Stimulated activated CD8-positive, alpha-beta memory T cell treated with anti-CD3 and anti-CD28 coated beads, Interleukin-4, amount 100 ng/mL, for 4 hours (primary cell): ENCODE measurements around the gene NKD1.
A peak's percentile ranks its signal among the peaks of the same experiment; 100 is the strongest.
"Not testable (repeated sequence)": the region's sequence is repeated elsewhere in the genome, so short reads cannot be mapped to it uniquely, and the experiment has no call there.

Experiments
- DNase-seq, 2 donors: peaks; one replicate each; pipeline ENCODE4 v3.0.0-alpha.2; 2020; ENCODE audit warnings: low read depth in 2 of 2, low spot score in 1 of 2

Gene NKD1, protein sequence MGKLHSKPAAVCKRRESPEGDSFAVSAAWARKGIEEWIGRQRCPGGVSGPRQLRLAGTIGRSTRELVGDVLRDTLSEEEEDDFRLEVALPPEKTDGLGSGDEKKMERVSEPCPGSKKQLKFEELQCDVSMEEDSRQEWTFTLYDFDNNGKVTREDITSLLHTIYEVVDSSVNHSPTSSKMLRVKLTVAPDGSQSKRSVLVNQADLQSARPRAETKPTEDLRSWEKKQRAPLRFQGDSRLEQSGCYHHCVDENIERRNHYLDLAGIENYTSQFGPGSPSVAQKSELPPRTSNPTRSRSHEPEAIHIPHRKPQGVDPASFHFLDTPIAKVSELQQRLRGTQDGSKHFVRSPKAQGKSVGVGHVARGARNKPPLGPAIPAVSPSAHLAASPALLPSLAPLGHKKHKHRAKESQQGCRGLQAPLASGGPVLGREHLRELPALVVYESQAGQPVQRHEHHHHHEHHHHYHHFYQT

DNA sequence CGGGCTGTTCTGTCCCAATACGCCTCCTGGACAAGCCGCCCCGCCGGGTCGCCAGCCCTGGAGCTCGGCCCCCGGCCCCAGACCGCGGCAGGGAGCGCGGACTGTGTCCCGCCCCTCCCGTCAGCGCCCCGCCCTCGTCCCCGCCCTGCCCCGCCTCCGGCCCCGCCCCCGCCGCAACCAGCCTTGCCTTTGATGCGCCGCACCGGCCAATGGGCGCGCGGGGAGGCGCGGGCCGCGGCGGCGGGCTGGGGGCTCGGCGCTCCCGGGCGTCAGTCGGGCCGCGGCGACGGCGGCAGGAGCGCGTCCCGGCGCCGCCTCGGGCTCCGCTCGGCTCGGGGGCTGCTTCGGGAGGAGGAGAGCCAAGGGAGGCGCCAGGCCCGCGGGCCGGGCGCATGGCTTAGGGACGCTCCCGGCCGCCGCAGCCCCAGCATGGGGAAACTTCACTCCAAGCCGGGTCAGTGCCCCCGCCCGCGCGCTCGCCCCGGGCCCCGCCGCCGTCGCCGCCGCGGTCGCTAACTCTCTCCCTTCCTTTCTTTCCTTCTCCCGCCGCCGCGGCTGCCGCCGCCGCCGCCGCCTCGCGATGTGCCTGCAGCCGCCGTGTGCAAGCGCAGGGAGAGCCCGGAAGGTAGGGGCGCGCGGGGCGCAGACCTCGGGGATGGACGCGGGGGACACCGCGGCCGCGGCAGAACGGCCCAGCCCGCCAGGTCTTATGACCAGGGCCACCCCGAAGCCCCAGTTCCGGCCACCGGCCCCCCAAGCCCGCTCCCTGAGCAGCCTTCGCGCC lies at the start of gene NKD1:
NKD1 (plus strand) TSS at position 272 of the 784 bp plus-strand sequence; CDS start at position 430, 158 bp downstream.
- peak; percentile 21 to 50 for DNase-seq

DNA sequence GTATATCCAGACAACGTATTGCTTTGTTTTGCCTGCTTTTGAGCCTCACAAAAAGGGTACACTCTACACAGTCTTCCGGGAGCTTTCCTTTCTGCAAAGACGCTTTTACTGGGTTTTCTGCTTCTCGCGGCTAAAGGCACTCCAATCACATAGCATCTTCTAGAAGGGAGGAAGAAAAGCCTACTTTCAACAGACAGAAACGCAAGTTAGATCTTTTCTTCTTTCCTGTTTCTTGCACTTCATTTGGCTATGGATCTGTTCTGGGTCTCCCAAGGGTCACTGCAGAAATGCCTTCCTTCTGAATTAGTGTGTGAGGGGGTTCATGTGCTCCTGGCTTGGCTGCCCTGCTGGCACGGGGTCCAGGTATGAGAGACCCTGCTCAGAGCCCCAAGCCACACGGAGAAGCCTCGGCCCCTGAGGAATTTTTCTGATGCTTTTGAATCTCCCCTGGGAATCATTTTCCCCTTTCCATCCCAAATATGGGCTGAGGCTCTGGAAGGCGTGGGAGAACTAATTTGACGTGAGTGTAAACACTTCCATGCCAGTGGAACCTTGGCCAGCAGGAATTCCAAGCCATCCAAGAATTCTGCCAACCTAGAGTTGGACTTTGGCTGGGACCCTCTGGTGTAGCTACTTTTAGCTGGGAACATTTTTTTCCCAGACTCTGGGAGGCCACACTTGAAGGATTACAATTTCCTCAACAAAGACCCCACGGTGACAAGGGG lies 49.6 kb upstream of the NKD1 start:
- no peak for DNase-seq

DNA sequence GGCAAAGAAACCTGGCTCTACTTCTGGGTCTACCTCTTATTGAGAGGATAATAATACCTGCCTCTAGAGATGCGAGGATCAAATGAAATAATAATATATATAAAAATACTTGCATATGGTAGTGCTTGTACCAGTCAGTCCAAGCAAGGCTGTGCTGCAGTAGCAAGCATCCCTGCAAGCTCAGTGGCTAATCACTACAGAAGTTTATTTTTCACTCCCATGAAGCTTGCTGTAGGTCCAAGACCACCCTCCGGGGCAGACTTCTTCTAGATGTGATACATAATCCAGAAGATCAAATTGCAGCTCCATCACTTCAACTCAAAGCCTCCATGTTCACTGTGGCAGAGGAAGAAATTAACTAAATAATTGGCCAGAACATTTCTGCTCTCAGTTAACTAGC lies 48.9 kb upstream of the NKD1 start:
- DNase-seq = no peak

DNA sequence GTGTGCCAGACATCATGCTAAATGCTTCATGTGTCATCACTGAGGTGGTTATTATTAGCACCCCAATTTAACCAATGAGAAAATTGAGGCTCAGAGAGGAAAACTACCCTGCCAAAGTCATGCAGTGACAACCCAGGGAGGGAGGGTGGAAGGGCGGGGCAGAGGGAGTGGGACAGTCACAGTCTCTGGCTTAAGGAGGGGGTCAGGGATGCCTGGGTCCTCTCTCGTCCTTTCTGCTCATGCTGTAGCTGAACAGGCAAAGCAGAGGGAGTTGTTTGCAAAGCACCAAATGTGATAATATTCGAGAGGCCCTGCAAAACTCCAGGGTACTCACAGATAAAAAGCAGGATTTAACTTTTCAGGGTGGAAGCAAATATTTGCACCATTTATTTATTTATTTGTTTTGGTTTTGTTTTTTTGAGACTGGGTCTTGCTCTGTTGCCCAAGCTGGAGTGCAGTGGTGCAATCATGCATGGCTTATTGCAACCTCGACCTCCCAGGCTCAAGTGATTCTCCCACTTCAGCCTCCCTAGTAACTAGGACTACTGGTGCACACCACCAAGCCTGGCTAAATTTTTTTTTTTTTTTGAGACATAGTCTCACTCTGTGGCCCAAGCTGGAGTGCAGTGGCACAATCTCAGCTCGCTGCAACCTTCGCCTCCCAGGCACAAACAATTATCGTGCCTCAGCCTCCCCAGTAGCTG lies 47.9 kb upstream of the NKD1 start:
- DNase-seq = no peak

DNA sequence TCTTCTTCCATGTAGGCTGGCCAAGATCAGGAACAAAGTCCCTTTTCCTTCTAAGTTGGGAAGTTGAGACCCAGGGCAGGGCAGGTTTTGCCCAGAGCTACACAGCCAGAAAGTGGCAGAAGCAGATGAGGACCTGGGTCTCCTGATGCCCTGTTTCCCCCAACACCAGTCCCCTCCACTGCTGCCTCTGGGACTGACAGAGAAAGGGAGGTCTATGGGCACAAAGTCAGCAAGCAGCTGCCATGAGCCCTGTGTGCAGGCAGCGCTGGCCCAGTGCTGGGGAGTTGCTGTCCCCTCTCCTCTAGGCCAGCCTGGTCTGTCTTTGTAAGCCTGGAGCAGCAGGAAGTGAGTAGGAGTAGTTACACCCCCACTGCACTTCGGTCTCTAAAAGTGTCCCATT lies 46.9 kb upstream of the NKD1 start:
- no peak for DNase-seq

DNA sequence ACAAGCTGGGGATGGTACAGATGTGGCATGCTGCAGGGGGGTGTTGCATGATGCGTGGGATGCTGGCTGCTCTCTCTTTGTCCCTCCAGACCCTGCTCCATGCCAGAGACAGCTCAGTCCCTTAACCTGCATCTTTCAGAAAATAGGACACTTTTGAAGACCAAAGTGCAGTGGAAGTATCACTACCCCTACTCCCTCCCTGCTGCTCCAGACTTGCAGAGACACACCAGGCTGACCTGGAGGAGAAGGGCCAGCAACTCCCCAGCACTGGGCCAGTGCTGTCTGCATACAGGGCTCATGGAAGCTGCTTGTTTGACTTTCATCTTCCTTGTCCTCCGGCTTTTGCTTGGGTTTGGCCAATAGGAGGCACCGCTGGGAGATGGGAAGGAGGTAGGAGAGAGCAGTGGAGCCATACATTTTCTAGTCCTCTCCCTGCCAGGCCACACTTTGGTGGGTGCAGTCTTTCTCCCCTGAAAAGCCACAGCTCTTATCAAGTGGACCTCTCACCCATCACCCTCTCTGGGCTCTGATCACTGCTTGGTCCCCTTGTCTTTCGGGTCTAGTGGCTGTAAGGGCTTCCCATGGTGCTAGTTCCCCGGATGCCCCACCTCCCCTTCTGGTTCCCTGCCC lies 46.1 kb upstream of the NKD1 start:
- no peak for DNase-seq

DNA sequence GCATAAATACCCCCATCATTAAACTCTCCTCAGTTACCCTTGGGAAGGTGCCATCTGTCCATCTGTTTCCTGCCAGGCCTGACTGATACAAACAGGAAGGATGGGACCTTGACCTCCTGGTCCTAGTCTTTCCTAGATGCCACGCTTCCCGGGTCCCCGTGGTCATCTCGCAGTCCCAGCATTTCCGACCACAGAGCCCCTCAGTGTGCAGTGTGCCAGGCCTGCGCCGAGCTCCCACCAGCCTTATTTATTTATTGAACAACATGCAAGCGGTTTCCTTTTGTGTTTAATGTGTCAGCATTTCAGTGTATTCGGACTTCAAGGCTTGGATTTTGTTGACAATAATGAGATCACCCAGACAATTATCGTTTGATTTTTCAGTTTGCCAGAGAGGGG lies 45.6 kb upstream of the NKD1 start:
- no peak for DNase-seq

DNA sequence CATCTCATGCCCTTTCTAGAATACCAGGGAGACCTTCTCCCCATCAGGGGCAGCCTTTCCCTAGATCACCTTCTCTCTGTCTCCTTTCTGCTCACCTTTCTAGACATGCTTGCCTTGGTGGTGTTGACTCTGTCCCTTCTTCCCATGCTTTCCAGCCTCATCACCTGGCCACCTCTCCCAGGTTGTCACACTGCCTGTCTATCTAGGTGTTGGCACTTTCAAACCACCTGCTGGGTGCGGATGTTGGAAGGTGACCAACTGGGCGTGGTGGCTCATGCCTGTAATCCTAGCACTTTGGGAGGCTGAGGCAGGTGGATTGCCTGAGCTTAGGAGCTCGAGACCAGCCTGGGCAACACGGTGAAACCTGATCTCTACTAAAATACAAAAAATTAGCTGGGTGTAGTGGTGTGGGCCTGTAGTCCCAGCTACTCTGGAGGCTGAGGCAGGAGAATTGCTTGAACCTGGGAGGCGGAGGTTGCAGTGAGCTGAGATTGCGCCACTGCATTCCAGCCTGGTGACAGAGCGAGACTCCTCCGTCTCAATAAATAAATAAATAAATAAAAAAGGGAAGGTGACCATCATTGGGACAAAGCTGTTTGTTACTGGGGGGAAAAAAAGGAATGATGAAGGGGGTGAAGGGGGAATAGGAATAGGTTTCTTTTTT lies 44.2 kb upstream of the NKD1 start:
- DNase-seq = not testable (repeated sequence)

DNA sequence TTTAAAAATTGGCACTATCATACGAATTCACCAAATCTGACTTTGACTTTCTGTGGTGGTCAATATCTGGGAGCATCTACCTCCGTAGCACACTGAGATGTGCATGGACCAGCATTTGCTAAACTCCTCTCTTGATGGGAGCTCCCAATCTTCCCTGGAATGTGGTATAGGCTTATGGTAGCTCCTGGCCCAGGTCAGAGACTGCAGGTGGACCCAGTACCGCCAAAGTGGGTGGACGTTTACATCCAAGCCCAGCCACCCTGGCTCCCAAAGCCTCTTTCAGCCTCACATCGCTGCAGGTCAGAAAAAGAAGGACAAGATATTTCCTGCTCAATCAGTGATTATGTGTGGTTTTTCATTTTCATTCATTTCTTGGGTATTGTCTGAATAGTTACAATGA lies 43.1 kb upstream of the NKD1 start:
- no peak for DNase-seq

DNA sequence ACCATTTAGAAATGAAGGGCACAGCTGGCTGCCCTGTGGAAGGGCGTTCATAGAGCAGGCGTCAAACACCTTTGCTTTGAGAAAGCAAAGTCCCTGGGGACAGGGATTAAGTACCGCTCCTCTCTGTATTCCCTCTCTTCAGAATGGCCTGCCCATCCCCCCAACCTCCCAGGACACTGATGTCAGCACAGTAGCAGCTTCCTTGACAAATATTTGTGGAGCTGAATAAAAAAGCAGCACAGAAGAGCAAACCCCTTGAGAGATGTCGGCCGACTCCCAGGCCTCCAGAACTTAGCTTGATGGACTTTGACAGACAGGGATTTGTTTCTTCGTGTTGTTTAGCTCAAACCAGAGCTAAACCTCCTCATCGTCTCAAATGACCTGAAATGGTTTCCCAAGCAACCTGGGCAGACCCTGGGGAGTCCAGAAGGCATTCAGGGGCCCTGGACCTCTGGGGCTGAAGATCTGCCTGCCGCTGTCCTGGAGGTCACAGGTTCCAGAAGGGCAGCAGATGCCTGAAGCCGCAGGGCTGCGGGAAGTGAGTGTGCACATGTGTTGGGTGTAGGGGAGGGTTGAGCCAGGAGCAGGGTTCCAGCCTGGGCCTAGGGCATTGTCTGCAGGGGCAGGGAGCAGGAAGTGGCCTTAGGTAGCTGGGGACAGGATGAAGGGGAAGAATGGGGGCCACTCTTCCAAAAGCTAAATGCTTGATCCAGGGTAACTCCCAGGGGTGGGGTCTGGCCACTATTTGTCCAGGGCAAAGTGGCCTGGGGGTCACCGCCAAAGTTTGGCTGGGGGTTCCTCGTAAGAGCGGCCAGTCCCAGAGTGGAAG lies 42.3 kb upstream of the NKD1 start:
- no peak for DNase-seq

DNA sequence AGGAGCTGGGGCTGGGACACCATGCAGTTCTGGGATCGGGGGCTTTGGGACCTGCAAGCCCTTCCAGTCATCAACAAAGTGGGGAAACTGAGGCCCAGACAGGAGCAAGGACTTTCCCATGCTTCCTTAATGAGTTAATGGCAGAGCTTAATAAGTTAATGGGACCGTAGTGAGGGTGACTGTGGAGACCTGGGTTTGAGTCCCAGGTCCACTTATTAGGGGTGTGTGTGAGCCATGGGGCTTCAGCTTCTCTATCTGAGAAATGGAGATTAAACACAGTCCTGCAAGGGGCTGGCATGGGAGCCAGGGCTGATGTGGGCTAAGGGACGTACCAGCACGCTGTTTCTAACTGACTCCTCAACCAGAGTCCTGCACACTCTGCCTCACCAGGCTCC lies 41.7 kb upstream of the NKD1 start:
- no peak for DNase-seq

DNA sequence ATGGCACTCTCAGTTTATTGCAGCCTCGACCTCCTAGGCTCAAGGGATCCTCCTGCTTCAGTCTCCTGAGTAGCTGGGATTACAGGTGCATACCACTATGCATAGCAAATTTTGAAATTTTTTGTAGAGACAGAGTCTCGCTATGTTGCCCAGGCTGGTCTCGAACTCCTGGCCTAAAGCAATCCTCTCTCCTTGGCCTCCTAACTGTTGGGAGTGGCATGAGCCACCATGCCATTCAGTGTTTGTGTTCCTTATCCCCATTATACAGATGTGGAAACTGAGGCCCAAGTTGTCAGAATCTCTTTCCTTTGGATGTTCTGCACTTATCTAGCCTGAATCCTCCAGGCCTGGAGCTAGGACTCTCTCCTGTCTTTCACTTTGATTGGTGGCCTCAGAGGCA lies 40.8 kb upstream of the NKD1 start:
- DNase-seq = no peak

DNA sequence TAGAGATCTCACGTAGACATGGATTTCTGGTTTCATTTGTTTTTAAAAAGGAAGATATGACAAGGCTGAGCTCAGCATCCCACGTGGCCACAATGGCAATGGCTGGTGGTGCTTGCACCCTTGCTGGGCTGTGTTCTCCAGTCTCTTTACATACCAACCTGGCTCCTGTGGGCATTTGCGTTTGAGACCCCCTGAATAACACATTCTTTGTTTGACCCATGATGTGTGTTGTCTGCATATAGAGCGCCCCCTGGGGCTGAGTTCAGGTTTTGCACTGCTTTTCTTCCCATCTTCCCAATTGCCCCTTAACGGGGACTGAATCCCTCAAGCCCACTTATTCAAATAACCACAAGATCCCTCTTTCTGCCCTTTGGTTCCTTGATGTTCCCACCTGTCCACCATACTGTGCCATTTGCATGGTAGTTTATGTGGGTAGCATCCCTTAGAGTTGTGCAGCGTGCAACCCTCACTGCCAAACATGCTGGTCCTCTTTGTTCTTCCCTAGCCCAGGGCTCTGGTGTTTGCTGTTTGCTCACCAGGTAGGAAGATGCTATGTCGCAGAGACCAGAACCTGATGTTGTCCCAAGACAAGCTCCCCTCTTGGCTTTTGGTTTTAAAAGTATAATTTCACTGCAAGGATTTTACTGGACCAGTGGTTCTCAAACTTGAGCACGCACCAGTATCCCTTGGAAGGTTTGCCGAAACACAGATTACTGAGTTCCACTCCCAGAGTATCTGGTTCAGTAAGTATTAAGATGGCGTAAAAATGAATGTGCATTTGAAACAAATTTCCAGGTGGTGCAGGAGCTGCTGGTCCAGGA lies 38.5 kb upstream of the NKD1 start:
- DNase-seq = peak in 1 of 2 donors; percentile 8

DNA sequence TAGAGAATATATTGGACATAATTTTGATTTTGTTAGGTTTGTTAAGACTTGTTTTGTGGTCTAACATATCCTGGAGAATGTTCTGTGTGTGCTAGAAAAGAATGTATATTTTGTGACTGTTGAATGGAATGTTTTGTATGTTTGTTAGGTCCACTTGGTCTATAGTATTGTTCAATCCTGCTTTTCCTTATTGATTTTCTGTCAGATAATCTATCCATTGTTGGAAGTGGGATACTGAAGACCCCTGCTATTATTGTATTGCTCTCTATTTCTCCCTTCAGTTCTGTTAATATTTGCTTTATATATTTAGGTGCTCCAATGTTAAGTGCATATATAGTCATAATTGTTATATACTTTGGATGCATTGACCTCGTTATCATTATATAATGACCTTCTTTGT lies 33.0 kb upstream of the NKD1 start:
- DNase-seq = no peak

DNA sequence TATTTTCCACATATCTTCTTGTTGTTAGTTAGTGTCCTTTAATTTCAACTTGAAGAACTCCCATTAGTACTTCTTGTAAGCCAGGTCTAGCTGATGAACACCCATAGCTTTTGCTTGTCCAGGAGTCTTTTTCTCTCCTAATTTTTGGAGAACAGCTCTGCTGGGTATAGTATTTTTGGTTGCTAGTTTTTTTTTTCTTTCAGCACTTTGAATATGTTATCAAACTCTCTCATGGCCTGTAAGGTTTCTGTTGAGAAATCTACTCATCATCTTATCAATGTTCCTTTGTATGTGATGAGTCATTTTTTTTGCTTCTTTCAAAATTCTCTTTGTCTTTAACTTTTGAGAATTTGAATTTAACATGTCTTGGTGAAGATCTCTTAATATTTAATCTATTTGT lies 31.8 kb upstream of the NKD1 start:
- no peak for DNase-seq

DNA sequence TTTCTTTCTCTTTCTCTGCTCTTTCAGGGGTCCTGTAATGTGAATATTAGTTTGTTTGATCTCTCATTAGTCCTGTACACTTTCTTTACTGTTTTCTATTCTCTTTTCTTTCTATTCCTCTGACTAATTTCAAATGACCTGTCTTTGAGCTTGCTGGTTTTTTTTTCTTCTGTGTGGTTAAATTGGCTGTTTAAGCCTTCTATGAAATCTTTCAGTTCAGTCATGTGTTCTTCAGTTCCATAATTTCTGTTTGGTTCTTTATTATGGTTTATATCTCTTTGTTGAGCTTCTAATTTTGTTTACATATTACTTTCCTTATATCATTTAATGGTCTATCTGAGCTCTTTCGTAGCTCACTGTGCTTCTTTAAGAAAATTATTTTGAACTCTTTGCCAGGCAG lies 31.3 kb upstream of the NKD1 start:
- no peak for DNase-seq

DNA sequence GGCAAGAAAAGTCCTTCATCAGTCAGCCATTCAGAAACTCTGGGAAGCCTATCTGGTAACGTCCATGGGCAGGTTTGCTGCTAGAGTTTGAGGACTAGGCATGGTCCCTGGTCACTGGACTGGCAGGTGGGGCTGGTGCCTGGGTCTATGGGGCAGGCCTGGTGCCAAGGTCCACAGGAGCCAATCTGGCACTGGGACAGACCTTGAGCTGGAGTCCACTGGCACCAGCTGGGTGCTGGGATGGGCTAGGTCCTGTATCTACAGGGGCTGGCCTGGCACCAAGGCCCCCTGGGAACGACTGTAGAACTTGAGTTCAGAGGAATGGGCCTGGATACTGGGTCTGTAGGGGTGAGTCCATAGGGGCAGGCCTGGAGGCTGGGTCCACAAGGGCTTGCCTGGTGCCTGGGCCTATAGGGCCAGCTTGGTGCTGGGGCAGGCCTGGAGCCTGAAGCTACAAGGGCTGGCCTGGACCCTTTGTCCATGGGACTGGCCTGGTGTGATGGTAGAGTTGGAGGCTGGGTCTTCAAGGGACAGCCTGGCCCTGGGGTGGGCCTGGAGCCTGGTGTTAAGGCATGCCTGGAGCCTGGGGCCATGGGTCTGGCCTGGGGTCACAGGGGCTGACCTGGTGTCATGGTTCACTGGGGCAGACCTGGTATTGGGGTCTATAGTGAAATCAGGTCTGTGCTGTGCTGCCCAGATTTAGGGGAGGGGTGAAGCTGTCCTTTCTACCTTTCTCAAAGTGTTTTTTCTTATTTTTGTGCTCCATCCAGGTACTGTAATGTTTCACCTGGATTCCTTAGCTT lies 30.5 kb upstream of the NKD1 start:
- no peak for DNase-seq

DNA sequence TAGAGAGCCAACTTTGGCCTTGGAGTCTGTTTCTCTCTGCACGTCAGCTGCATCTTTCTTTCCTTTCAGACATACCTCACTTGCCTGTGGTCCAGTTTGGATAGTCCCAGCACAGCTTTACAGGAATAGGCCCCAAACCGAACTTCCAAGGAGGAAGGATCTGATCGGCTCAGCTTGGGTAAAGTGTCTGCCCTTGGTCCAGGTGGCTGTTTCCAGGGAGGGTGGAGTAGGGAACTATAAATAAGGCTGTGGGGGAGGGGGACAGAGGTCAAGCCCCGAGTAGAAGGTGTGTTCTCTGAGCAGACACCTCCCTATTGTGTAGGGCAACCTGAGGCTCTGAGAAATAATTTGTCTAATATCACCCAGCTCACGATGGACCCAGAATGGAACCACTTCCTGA lies 29.2 kb upstream of the NKD1 start:
- no peak for DNase-seq
